ENCODE measurements around the gene ATP7B.

DNA sequence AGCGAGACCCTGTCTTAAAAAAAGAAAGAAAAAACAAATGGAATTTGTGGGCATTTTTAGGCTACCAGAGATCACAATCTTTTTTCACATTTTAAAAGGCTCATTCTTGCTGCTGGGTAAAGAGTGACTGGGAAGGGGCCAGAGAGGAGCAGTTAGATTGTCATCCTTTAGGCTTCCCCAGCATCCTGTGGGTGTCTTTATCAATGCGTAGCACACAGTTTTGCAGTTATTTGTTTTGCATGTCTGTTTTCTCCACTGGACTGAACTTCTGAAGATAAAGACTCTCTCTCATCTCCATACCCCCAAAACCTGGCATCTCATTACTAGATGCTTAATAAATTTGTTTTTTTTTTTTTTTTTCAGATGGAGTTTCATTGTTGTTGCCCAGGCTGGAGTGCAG, 11.1 kb upstream of the ATP7B start:
- TF ChIP-seq, protein P1, sequence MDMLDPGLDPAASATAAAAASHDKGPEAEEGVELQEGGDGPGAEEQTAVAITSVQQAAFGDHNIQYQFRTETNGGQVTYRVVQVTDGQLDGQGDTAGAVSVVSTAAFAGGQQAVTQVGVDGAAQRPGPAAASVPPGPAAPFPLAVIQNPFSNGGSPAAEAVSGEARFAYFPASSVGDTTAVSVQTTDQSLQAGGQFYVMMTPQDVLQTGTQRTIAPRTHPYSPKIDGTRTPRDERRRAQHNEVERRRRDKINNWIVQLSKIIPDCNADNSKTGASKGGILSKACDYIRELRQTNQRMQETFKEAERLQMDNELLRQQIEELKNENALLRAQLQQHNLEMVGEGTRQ (IDR thresholded peaks at IDR 0.05; ENCODE audit: low read depth, low read length) = no peak
- TF ChIP-seq, protein P2, sequence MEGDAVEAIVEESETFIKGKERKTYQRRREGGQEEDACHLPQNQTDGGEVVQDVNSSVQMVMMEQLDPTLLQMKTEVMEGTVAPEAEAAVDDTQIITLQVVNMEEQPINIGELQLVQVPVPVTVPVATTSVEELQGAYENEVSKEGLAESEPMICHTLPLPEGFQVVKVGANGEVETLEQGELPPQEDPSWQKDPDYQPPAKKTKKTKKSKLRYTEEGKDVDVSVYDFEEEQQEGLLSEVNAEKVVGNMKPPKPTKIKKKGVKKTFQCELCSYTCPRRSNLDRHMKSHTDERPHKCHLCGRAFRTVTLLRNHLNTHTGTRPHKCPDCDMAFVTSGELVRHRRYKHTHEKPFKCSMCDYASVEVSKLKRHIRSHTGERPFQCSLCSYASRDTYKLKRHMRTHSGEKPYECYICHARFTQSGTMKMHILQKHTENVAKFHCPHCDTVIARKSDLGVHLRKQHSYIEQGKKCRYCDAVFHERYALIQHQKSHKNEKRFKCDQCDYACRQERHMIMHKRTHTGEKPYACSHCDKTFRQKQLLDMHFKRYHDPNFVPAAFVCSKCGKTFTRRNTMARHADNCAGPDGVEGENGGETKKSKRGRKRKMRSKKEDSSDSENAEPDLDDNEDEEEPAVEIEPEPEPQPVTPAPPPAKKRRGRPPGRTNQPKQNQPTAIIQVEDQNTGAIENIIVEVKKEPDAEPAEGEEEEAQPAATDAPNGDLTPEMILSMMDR (conservative IDR thresholded peaks at IDR 0.05; ENCODE audit: low read depth, low read length) = no peak
- TF ChIP-seq POLR2A (IDR thresholded peaks at IDR 0.05; ENCODE audit: low read depth, low read length) (no peak), RCOR1 (IDR thresholded peaks at IDR 0.05; ENCODE audit: insufficient replicate concordance, low read length) (no peak), CEBPB (IDR thresholded peaks at IDR 0.05; ENCODE audit: low read depth, low read length) (no peak), RAD21 (IDR thresholded peaks at IDR 0.05; ENCODE audit: low read length) (no peak), MAFK (IDR thresholded peaks at IDR 0.05; ENCODE audit: low read depth, low read length) (no peak)

Measured in IMR-90 (cell line).